HG03378 (cell line): ENCODE results near the gene HOXD10.

Experiments used
- ATAC-seq: cut with Tn5 transposase; IDR thresholded peaks from one replicate; pipeline ENCODE4 v1.9.1; 2021; ENCODE audit warnings: mild to moderate bottlenecking, moderate library complexity; ENCODE audit not compliant: unreplicated experiment

The HOXD10 gene

GRCh38 chr2:176115883-176116813, at the start of gene HOXD10:
TSS of gene HOXD10 (plus strand) at chr2:176116778. CDS start at chr2:176116834, 56 bp downstream.
- ATAC-seq, result no peak

GRCh38 chr2:176067589-176068418, 48.8 kb upstream of the HOXD10 start:
- no peak for ATAC-seq

GRCh38 chr2:176068419-176068832, 48.2 kb upstream of the HOXD10 start:
- ATAC-seq, result no peak

- no peak for ATAC-seq
Measured at GRCh38 chr2:176071330-176072291, 45.0 kb upstream of the HOXD10 start.

- no peak for ATAC-seq
Measured at GRCh38 chr2:176072292-176072669, 44.3 kb upstream of the HOXD10 start.

GRCh38 chr2:176072951-176073904, 43.4 kb upstream of the HOXD10 start:
- ATAC-seq, result no peak

- ATAC-seq, result no peak
Measured at GRCh38 chr2:176074919-176075425, 41.6 kb upstream of the HOXD10 start.

GRCh38 chr2:176075481-176075880, 41.1 kb upstream of the HOXD10 start:
- ATAC-seq, result no peak

GRCh38 chr2:176076063-176076462, 40.5 kb upstream of the HOXD10 start:
- ATAC-seq, result no peak

GRCh38 chr2:176076796-176077195, 39.8 kb upstream of the HOXD10 start:
- ATAC-seq, result no peak

GRCh38 chr2:176078541-176079284, 37.9 kb upstream of the HOXD10 start:
- ATAC-seq, result no peak

- ATAC-seq, result no peak
Measured at GRCh38 chr2:176079285-176079830, 37.2 kb upstream of the HOXD10 start.

GRCh38 chr2:176079831-176080539, 36.6 kb upstream of the HOXD10 start:
- no peak for ATAC-seq

- no peak for ATAC-seq
Measured at GRCh38 chr2:176080540-176081375, 35.8 kb upstream of the HOXD10 start.

GRCh38 chr2:176081376-176081836, 35.2 kb upstream of the HOXD10 start:
- ATAC-seq, result no peak

- ATAC-seq, result no peak
Measured at GRCh38 chr2:176081837-176082524, 34.6 kb upstream of the HOXD10 start.
